Pulmonary artery endothelial cell (primary cell): ENCODE data around the gene SP6. TPM values are rescaled to one million over a fixed set of nuclear protein-coding genes. Genes with fewer than 3 reads are reported as not detected.

Source experiments
- total RNA-seq: library from RNA; depleted of rRNA; stranded (reverse); fragments of >200 nt; gene quantifications from 2 replicates; pipeline ENCODE4 v1.2.3, GENCODE V29; 2014

The SP6 gene
- total RNA-seq, 1 donor from 2014 or later, result 1.3 TPM

Other genes with a start within 250 kb of the SP6 start
- 352 and 589 TPM in 2 replicates for gene KPNB1, start 201.2 kb downstream of the SP6 start, total RNA-seq
- 8.2 and 10.4 TPM in 2 replicates for gene TBKBP1, start 157.0 kb downstream of the SP6 start, total RNA-seq
- gene TBX21, start 117.9 kb downstream of the SP6 start, total RNA-seq, result not detected in 2 replicates
- gene OSBPL7, start 29.4 kb downstream of the SP6 start, total RNA-seq, result 9.0 and 13.2 TPM in 2 replicates
- 23.9 and 29.6 TPM in 2 replicates for gene MRPL10, start 19.6 kb downstream of the SP6 start, total RNA-seq
- not detected in 2 replicates for gene LRRC46, start 19.5 kb downstream of the SP6 start, total RNA-seq
- 28.8 and 46.4 TPM in 2 replicates for gene SCRN2, start 9.9 kb downstream of the SP6 start, total RNA-seq
- 1.3 and 1.4 TPM in 2 replicates for gene SP2, start 45.1 kb upstream of the SP6 start, total RNA-seq
- gene PNPO, start 90.4 kb upstream of the SP6 start, total RNA-seq, result 21.1 and 35.4 TPM in 2 replicates
- gene PRR15L, start 106.7 kb upstream of the SP6 start, total RNA-seq, result not detected in 2 replicates
- gene CDK5RAP3, start 120.0 kb upstream of the SP6 start, total RNA-seq, result 68.2 and 75.8 TPM in 2 replicates
- gene COPZ2, start 186.6 kb upstream of the SP6 start, total RNA-seq, result 6.3 and 7.4 TPM in 2 replicates
- gene NFE2L1, start 197.2 kb upstream of the SP6 start, total RNA-seq, result 105 and 121 TPM in 2 replicates